ENCODE data around the gene MYOZ2. TPM values are rescaled to one million over a fixed set of nuclear protein-coding genes. Genes with fewer than 3 reads are reported as not detected.

MYOZ2 gene
- total RNA-seq, 1 donor from 2014 or later, result 0.05 TPM

Other genes starting within 250 kb of the MYOZ2 start
- gene SYNPO2, start 247.0 kb upstream of the MYOZ2 start, total RNA-seq, result 0.35 and 1.2 TPM in 2 replicates
- gene USP53, start 76.9 kb downstream of the MYOZ2 start, total RNA-seq, result 36.8 and 47.2 TPM in 2 replicates
- gene FABP2, start 186.3 kb downstream of the MYOZ2 start, total RNA-seq, result under 0.01 TPM in 1 of 2 replicates, not detected in the other

Measured in renal cortical epithelial cell (primary cell).